A549 (cell line): ENCODE data around the gene ANKMY2.

Experiments
- JUN ChIP-seq, 2 experiments: fragments of >200 bp; sonication (Bioruptor Twin); formaldehyde crosslinking; IDR thresholded peaks; 2 replicates in 1 of 2; 3 replicates in 1 of 2; pipeline ENCODE4 v1.6.1; 2016 to 2017
- JUNB ChIP-seq: fragments of >200 bp; sonication (Bioruptor Twin); formaldehyde crosslinking; IDR thresholded peaks from 2 replicates; pipeline ENCODE4 v1.6.1; 2016
- POLR2A ChIP-seq: IDR thresholded peaks from 2 replicates; pipeline ENCODE4 v1.6.1; 2012; ENCODE audit warnings: mild to moderate bottlenecking, low read length
- SMC3 ChIP-seq: fragments of >200 bp; sonication (Bioruptor Twin); formaldehyde crosslinking; IDR thresholded peaks from 3 replicates; pipeline ENCODE4 v1.6.1; 2018; ENCODE audit warnings: inconsistent platforms
- TF ChIP-seq, protein P1 (sequence below): fragments of >200 bp; sonication (Bioruptor Twin); formaldehyde crosslinking; IDR thresholded peaks from 3 replicates; pipeline ENCODE4 v1.6.1; 2016
- TF ChIP-seq, protein P2 (sequence below): fragments of >200 bp; sonication (Bioruptor Twin); formaldehyde crosslinking; IDR thresholded peaks from 3 replicates; pipeline ENCODE4 v1.5.1; 2016
- TF ChIP-seq, protein P3 (sequence below): fragments of 200-600 bp; sonication (generic); IDR thresholded peaks from 2 replicates; pipeline ENCODE4 v1.6.1; 2016; ENCODE audit warnings: antibody characterized with exemption, mild to moderate bottlenecking, moderate library complexity
- TF ChIP-seq, protein P4 (sequence below): fragments of 450-650 bp; IDR thresholded peaks from 2 replicates; pipeline ENCODE4 v1.6.1; 2014; ENCODE audit warnings: antibody characterized with exemption

DNA sequence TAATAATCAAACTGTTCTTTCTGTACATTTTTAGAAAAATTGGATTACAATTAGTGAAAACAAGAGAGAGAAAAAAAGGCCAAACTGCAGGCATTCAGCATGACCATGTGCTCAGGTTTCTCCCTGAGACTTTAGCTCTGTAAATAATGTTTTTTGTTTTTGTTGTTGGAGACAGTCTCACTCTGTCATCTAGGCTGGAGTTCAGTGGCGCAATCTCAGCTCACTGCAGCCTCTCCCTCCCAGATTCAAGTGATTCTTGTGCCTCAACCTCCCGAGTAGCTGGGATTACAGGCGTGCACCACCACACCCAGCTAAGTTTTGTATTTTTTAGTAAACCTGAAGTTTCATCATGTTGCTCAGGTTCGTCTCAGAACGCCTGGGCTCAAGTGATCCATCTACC is 23.4 kb upstream of the ANKMY2 start:
- TF ChIP-seq, protein P1, sequence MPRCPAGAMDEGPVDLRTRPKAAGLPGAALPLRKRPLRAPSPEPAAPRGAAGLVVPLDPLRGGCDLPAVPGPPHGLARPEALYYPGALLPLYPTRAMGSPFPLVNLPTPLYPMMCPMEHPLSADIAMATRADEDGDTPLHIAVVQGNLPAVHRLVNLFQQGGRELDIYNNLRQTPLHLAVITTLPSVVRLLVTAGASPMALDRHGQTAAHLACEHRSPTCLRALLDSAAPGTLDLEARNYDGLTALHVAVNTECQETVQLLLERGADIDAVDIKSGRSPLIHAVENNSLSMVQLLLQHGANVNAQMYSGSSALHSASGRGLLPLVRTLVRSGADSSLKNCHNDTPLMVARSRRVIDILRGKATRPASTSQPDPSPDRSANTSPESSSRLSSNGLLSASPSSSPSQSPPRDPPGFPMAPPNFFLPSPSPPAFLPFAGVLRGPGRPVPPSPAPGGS = no peak
- TF ChIP-seq, protein P2, sequence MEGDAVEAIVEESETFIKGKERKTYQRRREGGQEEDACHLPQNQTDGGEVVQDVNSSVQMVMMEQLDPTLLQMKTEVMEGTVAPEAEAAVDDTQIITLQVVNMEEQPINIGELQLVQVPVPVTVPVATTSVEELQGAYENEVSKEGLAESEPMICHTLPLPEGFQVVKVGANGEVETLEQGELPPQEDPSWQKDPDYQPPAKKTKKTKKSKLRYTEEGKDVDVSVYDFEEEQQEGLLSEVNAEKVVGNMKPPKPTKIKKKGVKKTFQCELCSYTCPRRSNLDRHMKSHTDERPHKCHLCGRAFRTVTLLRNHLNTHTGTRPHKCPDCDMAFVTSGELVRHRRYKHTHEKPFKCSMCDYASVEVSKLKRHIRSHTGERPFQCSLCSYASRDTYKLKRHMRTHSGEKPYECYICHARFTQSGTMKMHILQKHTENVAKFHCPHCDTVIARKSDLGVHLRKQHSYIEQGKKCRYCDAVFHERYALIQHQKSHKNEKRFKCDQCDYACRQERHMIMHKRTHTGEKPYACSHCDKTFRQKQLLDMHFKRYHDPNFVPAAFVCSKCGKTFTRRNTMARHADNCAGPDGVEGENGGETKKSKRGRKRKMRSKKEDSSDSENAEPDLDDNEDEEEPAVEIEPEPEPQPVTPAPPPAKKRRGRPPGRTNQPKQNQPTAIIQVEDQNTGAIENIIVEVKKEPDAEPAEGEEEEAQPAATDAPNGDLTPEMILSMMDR = no peak
- TF ChIP-seq, protein P3, sequence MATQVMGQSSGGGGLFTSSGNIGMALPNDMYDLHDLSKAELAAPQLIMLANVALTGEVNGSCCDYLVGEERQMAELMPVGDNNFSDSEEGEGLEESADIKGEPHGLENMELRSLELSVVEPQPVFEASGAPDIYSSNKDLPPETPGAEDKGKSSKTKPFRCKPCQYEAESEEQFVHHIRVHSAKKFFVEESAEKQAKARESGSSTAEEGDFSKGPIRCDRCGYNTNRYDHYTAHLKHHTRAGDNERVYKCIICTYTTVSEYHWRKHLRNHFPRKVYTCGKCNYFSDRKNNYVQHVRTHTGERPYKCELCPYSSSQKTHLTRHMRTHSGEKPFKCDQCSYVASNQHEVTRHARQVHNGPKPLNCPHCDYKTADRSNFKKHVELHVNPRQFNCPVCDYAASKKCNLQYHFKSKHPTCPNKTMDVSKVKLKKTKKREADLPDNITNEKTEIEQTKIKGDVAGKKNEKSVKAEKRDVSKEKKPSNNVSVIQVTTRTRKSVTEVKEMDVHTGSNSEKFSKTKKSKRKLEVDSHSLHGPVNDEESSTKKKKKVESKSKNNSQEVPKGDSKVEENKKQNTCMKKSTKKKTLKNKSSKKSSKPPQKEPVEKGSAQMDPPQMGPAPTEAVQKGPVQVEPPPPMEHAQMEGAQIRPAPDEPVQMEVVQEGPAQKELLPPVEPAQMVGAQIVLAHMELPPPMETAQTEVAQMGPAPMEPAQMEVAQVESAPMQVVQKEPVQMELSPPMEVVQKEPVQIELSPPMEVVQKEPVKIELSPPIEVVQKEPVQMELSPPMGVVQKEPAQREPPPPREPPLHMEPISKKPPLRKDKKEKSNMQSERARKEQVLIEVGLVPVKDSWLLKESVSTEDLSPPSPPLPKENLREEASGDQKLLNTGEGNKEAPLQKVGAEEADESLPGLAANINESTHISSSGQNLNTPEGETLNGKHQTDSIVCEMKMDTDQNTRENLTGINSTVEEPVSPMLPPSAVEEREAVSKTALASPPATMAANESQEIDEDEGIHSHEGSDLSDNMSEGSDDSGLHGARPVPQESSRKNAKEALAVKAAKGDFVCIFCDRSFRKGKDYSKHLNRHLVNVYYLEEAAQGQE = no peak
- TF ChIP-seq POLR2A (no peak), SMC3 (no peak), JUNB (no peak), JUN (IDR thresholded peaks at IDR 0.05) (no peak)
- TF ChIP-seq, protein P4, sequence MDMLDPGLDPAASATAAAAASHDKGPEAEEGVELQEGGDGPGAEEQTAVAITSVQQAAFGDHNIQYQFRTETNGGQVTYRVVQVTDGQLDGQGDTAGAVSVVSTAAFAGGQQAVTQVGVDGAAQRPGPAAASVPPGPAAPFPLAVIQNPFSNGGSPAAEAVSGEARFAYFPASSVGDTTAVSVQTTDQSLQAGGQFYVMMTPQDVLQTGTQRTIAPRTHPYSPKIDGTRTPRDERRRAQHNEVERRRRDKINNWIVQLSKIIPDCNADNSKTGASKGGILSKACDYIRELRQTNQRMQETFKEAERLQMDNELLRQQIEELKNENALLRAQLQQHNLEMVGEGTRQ = no peak
